ENCODE measurements around the gene FAIM2. TPM values are rescaled to one million over a fixed set of nuclear protein-coding genes. Genes with fewer than 3 reads are reported as not detected.

FAIM2 gene
- total and polyA plus RNA-seq, 2 experiments from 2014 or later = 0.06 to 0.49 TPM

DNA sequence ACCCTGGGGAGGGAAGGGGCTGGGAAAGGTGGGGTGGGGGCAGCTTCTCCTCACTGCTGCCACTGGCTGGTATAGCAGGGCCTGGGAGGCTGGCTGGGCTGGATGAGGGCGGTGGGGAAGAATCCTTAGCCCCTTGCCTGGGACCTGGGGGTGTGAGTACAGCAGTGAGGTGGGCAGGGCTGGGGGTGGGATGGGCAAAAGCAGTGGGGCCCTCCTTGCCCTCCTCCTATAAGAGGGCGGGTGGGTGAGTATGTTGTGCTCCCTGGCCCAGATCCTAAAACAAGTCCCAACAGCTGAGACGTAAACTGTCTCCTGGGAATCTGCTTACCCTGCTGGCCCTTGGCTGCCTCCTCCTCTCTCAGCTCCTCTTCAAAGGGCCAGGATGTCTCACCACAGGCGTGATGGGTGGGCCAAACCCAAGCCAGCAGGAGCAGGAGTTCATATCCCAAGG, 77.7 kb downstream of the FAIM2 start:
- TF ChIP-seq, protein P1, sequence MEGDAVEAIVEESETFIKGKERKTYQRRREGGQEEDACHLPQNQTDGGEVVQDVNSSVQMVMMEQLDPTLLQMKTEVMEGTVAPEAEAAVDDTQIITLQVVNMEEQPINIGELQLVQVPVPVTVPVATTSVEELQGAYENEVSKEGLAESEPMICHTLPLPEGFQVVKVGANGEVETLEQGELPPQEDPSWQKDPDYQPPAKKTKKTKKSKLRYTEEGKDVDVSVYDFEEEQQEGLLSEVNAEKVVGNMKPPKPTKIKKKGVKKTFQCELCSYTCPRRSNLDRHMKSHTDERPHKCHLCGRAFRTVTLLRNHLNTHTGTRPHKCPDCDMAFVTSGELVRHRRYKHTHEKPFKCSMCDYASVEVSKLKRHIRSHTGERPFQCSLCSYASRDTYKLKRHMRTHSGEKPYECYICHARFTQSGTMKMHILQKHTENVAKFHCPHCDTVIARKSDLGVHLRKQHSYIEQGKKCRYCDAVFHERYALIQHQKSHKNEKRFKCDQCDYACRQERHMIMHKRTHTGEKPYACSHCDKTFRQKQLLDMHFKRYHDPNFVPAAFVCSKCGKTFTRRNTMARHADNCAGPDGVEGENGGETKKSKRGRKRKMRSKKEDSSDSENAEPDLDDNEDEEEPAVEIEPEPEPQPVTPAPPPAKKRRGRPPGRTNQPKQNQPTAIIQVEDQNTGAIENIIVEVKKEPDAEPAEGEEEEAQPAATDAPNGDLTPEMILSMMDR (IDR thresholded peaks at IDR 0.05; ENCODE audit: low read depth, low read length) = no peak
- H3K4me3 ChIP-seq = no peak overlapping the region
- H3K4me1 ChIP-seq (ENCODE audit: low read depth) = peaks cover 23% of the 10 kb centered on the region
- DNase-seq (ENCODE audit: low read depth in 1 of 2, low spot score in 1 of 2) = peak in 1 of 2 donors; percentile 59
- H3K27ac ChIP-seq = no peak overlapping the region
- H3K27me3 ChIP-seq = no peaks in the 10 kb centered on the region
- H3K36me3 ChIP-seq = no peaks in the 10 kb centered on the region
- H3K9me3 ChIP-seq (ENCODE audit: low read depth) = no peaks in the 10 kb centered on the region

DNA sequence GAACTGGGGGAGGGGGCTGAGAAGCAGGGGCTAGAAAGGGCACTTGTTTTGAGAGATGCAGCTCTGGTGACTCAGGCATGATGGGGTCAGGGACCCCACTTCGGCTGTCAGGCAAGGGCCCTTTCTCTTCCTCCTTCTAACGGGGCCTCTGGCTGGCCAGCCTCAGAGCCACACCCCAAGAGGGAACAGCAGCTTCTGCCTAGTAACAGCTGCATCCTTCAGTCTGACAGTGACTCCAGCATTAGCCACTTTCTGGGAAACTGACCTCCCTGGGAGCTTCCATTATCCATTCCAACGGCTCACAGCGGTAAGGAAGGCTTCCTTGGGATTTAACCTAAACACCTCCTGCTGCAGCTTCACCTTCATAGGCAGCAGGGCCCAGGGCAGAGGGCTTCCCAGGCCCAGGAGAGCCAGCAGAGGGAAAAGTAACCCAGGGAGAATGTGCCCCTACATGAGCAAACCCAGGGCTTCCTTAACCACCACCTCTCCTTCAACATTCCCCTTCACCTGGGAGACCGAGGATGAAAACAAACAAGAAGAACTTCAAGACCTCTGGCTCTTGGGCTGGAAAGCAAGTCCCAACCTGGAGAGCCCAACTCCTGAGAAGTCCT, 78.2 kb downstream of the FAIM2 start:
- no peak overlapping the region for H3K4me3 ChIP-seq
- H3K27ac ChIP-seq = no peak overlapping the region
- DNase-seq (ENCODE audit: low read depth in 1 of 2, low spot score in 1 of 2) = peak in 1 of 2 donors; percentile 47
- no peaks in the 10 kb centered on the region for H3K9me3 ChIP-seq (ENCODE audit: low read depth)
- no peaks in the 10 kb centered on the region for H3K36me3 ChIP-seq
- H3K27me3 ChIP-seq = no peaks in the 10 kb centered on the region
- H3K4me1 ChIP-seq (ENCODE audit: low read depth) = peaks cover 23% of the 10 kb centered on the region
- TF ChIP-seq, protein P1 (IDR thresholded peaks at IDR 0.05; ENCODE audit: low read depth, low read length) = no peak

DNA sequence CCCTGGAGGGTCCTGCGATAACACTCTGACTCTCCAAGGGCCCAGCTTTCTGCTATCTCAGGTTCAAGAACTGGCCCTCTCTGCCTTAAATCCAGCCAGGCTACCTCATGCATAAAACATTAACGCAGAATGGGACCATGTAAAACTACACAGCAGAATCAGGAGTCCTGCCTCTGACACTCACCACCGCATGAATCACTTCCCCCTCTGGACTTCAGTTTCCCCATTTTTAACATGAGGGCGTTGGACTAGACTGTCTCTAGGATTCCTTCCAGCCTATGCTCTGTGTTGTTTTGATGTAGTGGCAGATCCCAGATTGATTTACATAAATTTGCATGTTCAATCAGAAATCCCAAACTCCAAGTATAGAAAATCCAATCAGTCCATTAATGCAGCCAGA, 78.8 kb downstream of the FAIM2 start:
- H3K4me1 ChIP-seq (ENCODE audit: low read depth) = peaks cover 23% of the 10 kb centered on the region
- H3K27ac ChIP-seq = no peak overlapping the region
- no peak overlapping the region for H3K4me3 ChIP-seq
- no peaks in the 10 kb centered on the region for H3K36me3 ChIP-seq
- DNase-seq (ENCODE audit: low read depth in 1 of 2, low spot score in 1 of 2) = peak in 1 of 2 donors; percentile 62
- TF ChIP-seq, protein P1 (IDR thresholded peaks at IDR 0.05; ENCODE audit: low read depth, low read length) = no peak
- no peaks in the 10 kb centered on the region for H3K9me3 ChIP-seq (ENCODE audit: low read depth)
- no peaks in the 10 kb centered on the region for H3K27me3 ChIP-seq

DNA sequence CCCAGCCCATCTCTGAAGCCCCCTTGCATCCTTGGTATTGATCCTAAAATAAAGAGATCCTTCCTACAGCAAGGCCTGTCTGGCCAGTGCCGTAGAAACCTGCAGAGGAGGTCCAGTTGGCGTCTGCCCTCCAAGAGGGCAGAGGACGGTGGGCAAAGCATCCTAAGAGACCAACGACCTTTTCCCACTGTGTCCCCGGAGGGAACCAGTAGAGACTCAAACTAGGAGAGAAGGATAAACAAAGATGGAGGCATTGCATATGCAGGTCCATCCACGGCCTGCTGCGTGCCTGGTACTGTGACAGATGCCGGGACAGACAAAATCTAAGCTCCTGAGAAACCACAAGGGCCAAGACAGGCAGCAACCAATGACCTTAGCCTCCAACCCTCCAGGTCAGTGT, 79.3 kb downstream of the FAIM2 start:
- H3K9me3 ChIP-seq (ENCODE audit: low read depth) = no peaks in the 10 kb centered on the region
- DNase-seq (ENCODE audit: low read depth in 1 of 2, low spot score in 1 of 2) = no peak
- H3K27me3 ChIP-seq = no peaks in the 10 kb centered on the region
- peaks cover 23% of the 10 kb centered on the region for H3K4me1 ChIP-seq (ENCODE audit: low read depth)
- H3K36me3 ChIP-seq = no peaks in the 10 kb centered on the region
- TF ChIP-seq, protein P1 (IDR thresholded peaks at IDR 0.05; ENCODE audit: low read depth, low read length) = no peak
- no peak overlapping the region for H3K27ac ChIP-seq
- no peak overlapping the region for H3K4me3 ChIP-seq

DNA sequence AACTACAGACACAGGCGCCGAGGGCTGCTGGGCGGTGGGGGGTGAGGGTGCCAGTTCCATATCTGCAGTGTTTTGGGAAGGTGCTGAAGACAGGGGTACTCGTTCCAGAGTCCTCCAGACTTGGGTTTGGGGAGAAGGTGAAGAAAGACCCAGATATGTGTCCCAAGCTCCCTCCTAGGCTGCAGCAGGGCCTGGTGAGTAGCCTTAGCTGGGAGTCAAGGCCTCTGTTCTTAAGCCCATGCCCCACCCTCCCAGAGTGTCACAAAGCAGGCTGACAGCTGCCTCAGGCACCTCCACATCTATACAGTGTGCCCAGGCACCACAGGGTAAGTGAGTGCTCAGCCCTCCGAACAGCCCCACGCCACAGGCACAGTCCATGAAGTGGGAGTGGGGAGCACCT, 79.7 kb downstream of the FAIM2 start:
- TF ChIP-seq, protein P1 (IDR thresholded peaks at IDR 0.05; ENCODE audit: low read depth, low read length) = no peak
- Histone ChIP-seq H3K27ac (no peak overlapping the region), H3K4me3 (no peak overlapping the region), H3K36me3 (no peaks in the 10 kb centered on the region), H3K9me3 (ENCODE audit: low read depth) (no peaks in the 10 kb centered on the region), H3K27me3 (no peaks in the 10 kb centered on the region), H3K4me1 (ENCODE audit: low read depth) (peaks cover 19% of the 10 kb centered on the region)
- DNase-seq (ENCODE audit: low read depth in 1 of 2, low spot score in 1 of 2) = no peak
